SH-SY5Y (cell line): ENCODE data around the gene SORBS2.

Source experiments
- GATA2 ChIP-seq: IDR thresholded peaks from 2 replicates; pipeline ENCODE4 v1.6.1; 2011; ENCODE audit warnings: mild to moderate bottlenecking, low read depth, low read length
- GATA3 ChIP-seq: IDR thresholded peaks from 2 replicates; pipeline ENCODE4 v1.6.1; 2011; ENCODE audit warnings: low read depth, mild to moderate bottlenecking, low read length, moderate library complexity

- TF ChIP-seq GATA3 (no peak), GATA2 (no peak)
Observed at GRCh38 chr4:185693548-185694215, 118.3 kb downstream of the SORBS2 start.
